Left cardiac atrium (tissue), 4 donors: ENCODE data around the gene SCYGR8. TPM values are rescaled to one million over a fixed set of nuclear protein-coding genes. Genes with fewer than 3 reads are reported as not detected.
A peak's percentile ranks its signal among the peaks of the same experiment; 100 is the strongest.
"Not testable (repeated sequence)": the region's sequence is repeated elsewhere in the genome, so short reads cannot be mapped to it uniquely, and the experiment has no call there.

ENCODE experiments used
- ATAC-seq, 2 donors: fragments of 200-7000 bp; cut with Tn5 transposase; one replicate each; pipeline ENCODE4 v1.9.1; 2020; ENCODE audit warnings: mild to moderate bottlenecking in 2 of 2, moderate library complexity in 2 of 2
- DNase-seq: peaks from one replicate; pipeline ENCODE4 v3.0.0-alpha.2; 2020
- intact Hi-C, 2 donors: fragments of 100-400 bp; cut with DNase I; formaldehyde crosslinking; loops; one replicate each; pipeline versions ENCODE4 v1.14.1 to v1.15.1; 2022 to 2023
- total RNA-seq, 2 donors: library from RNA; stranded (reverse); fragmentation: NEBNext Ultra II Directional; extraction: Animal tissue kit (Norgen Biotek cat#: 25700); gene quantifications; one replicate each; pipeline ENCODE4 v1.2.1, GENCODE V29; 2021
- donor health status: DM: no; HTN: yes; CAD: no.
- donor health status: DM: no; HTN: yes; CAD: no; lungs with severe emphysema.
- donor health status: DM: yes; HTN: yes; CAD: no.
- donor health status: Dilated cardiomyopathy.

The SCYGR8 gene
- total RNA-seq, 2 donors from 2014 or later = not detected

GRCh38 chr2:227756261-227756660 lies 10.6 kb downstream of the SCYGR8 start:
- ATAC-seq, DNase-seq: not testable (repeated sequence)
- intact Hi-C loops = loop anchor here in 1 of 2 donors (10.0 kb wide), 1 partner anchor 81 kb away; no protein-coding TSS in a partner anchor

GRCh38 chr2:227759411-227760118 lies 13.9 kb downstream of the SCYGR8 start:
- no peak for ATAC-seq
- no peak for DNase-seq

GRCh38 chr2:227761740-227762476 lies 16.2 kb downstream of the SCYGR8 start:
- intact Hi-C loops = no loop called here
- DNase-seq = no peak
- peak in 1 of 2 donors; percentile 36 for ATAC-seq

More at GRCh38 chr2:227759411-227760118, 13.9 kb downstream of the SCYGR8 start:
- intact Hi-C loops = loop anchor here in 1 of 2 donors (10.0 kb wide), 1 partner anchor 85 kb away; no protein-coding TSS in a partner anchor

GRCh38 chr2:227765788-227766372 lies 20.2 kb downstream of the SCYGR8 start:
- intact Hi-C loops = loop anchor here (2.0 to 5.0 kb wide), 4 partner anchors 104 to 359 kb away; no protein-coding TSS in a partner anchor
- peak in 1 of 2 donors; percentile 20 for ATAC-seq
- DNase-seq = no peak

GRCh38 chr2:227766373-227766883 lies 20.7 kb downstream of the SCYGR8 start:
- ATAC-seq (peak; percentile 98 to 99), DNase-seq (peak; percentile 84)
- intact Hi-C loops = loop anchor here (5.0 kb wide), 3 partner anchors 104 to 359 kb away; no protein-coding TSS in a partner anchor

GRCh38 chr2:227767830-227768229 lies 22.1 kb downstream of the SCYGR8 start:
- DNase-seq = no peak
- intact Hi-C loops = loop anchor here (5.0 kb wide), 3 partner anchors 106 to 361 kb away; no protein-coding TSS in a partner anchor
- ATAC-seq = no peak

- no peak for ATAC-seq
- intact Hi-C loops = no loop called here
- no peak for DNase-seq
Measured at GRCh38 chr2:227772197-227772661, 26.5 kb downstream of the SCYGR8 start.

- intact Hi-C loops = no loop called here
- DNase-seq = no peak
- ATAC-seq = no peak
Measured at GRCh38 chr2:227772932-227773331, 27.2 kb downstream of the SCYGR8 start.

GRCh38 chr2:227774011-227774624 lies 28.4 kb downstream of the SCYGR8 start:
- intact Hi-C loops = no loop called here
- no peak for DNase-seq
- ATAC-seq = no peak

GRCh38 chr2:227774895-227775842 lies 29.5 kb downstream of the SCYGR8 start:
- ATAC-seq (no peak), DNase-seq (no peak)
- intact Hi-C loops = no loop called here

- DNase-seq (no peak), ATAC-seq (no peak)
- intact Hi-C loops = no loop called here
Measured at GRCh38 chr2:227780981-227781615, 35.4 kb downstream of the SCYGR8 start.

GRCh38 chr2:227781841-227782240 lies 36.1 kb downstream of the SCYGR8 start:
- DNase-seq (no peak), ATAC-seq (no peak)
- intact Hi-C loops = no loop called here

- no peak for ATAC-seq
- intact Hi-C loops = no loop called here
- DNase-seq = no peak
Measured at GRCh38 chr2:227782804-227783203, 37.1 kb downstream of the SCYGR8 start.

GRCh38 chr2:227783404-227784138 lies 37.9 kb downstream of the SCYGR8 start:
- no peak for DNase-seq
- intact Hi-C loops = no loop called here
- ATAC-seq = no peak

GRCh38 chr2:227785293-227785692 lies 39.6 kb downstream of the SCYGR8 start:
- ATAC-seq (peak in 1 of 2 donors; percentile 72), DNase-seq (no peak)
- intact Hi-C loops = no loop called here

GRCh38 chr2:227788561-227789018 lies 42.9 kb downstream of the SCYGR8 start:
- ATAC-seq (peak in 1 of 2 donors; percentile 82), DNase-seq (no peak)
- intact Hi-C loops = no loop called here

GRCh38 chr2:227789803-227790202 lies 44.1 kb downstream of the SCYGR8 start:
- intact Hi-C loops = no loop called here
- no peak for DNase-seq
- ATAC-seq = no peak
